Neural progenitor cell (in vitro differentiated cells): ENCODE results near the gene TAX1BP1. TPM values are rescaled to one million over a fixed set of nuclear protein-coding genes. Genes with fewer than 3 reads are reported as not detected.

ENCODE experiments used
- DNase-seq: peaks from one replicate; pipeline ENCODE4 v3.0.0-alpha.2; 2016; ENCODE audit warnings: low spot score
- H2AFZ ChIP-seq: fragments of 200-600 bp; sonication (generic); replicated peaks from 2 replicates; pipeline ENCODE4 v1.6.1; 2016; ENCODE audit warnings: antibody characterized with exemption
- H3F3A ChIP-seq: fragments of 200-600 bp; sonication (generic); 2 replicates; pipeline ENCODE4 v1.6.1; 2016; ENCODE audit warnings: antibody characterized with exemption, low read depth
- H3K27ac ChIP-seq: fragments of 200-600 bp; sonication (generic); 2 replicates; pipeline ENCODE4 v1.5.1; 2016; ENCODE audit warnings: mild to moderate bottlenecking
- H3K27me3 ChIP-seq: fragments of 200-600 bp; sonication (generic); 2 replicates; pipeline ENCODE4 v1.6.1; 2016; ENCODE audit warnings: mild to moderate bottlenecking, moderate library complexity
- H3K36me3 ChIP-seq: fragments of 200-600 bp; sonication (generic); 2 replicates; pipeline ENCODE4 v1.5.1; 2016
- H3K4me1 ChIP-seq: fragments of 200-600 bp; sonication (generic); 2 replicates; pipeline ENCODE4 v1.6.1; 2016; ENCODE audit warnings: mixed run types
- H3K4me2 ChIP-seq: fragments of 200-600 bp; sonication (generic); 2 replicates; pipeline ENCODE4 v1.6.1; 2016
- H3K4me3 ChIP-seq: fragments of 200-600 bp; sonication (generic); 2 replicates; pipeline ENCODE4 v1.5.1; 2016
- H3K79me2 ChIP-seq: fragments of 200-600 bp; sonication (generic); 2 replicates; pipeline ENCODE4 v1.6.1; 2016; ENCODE audit warnings: low read depth
- H3K9ac ChIP-seq: fragments of 200-600 bp; sonication (generic); 2 replicates; pipeline ENCODE4 v1.6.1; 2016
- H3K9me3 ChIP-seq: fragments of 200-600 bp; sonication (generic); 2 replicates; pipeline ENCODE4 v1.5.1; 2016; ENCODE audit warnings: low read depth
- H4K20me1 ChIP-seq: fragments of 200-600 bp; sonication (generic); 2 replicates; pipeline ENCODE4 v1.6.1; 2016; ENCODE audit warnings: low read depth
- H3K27ac Mint-ChIP-seq: 3 replicates; pipeline ENCODE4 v1.8.0; 2021; ENCODE audit warnings: mixed read lengths
- H3K27me3 Mint-ChIP-seq: 2 replicates; pipeline ENCODE4 v1.8.0; 2022; ENCODE audit warnings: low read depth, mild to moderate bottlenecking, inconsistent platforms, moderate library complexity, mixed read lengths; ENCODE audit not compliant: insufficient read depth
- H3K36me3 Mint-ChIP-seq: 3 replicates; pipeline ENCODE4 v1.8.0; 2021; ENCODE audit warnings: mixed read lengths
- H3K4me1 Mint-ChIP-seq: 3 replicates; pipeline ENCODE4 v1.8.0; 2021; ENCODE audit warnings: mixed read lengths
- H3K4me3 Mint-ChIP-seq: 3 replicates; pipeline ENCODE4 v1.8.0; 2021; ENCODE audit warnings: mild to moderate bottlenecking, moderate library complexity, mixed read lengths
- H3K9me3 Mint-ChIP-seq: 3 replicates; pipeline ENCODE4 v1.8.0; 2020; ENCODE audit warnings: mixed read lengths
- EZH2 ChIP-seq: fragments of 200-600 bp; sonication (generic); IDR thresholded peaks from 2 replicates; pipeline ENCODE4 v1.6.1; 2017; ENCODE audit warnings: antibody characterized with exemption, mild to moderate bottlenecking, moderate library complexity
- EZH2phosphoT487 ChIP-seq: fragments of 200-600 bp; sonication (generic); IDR thresholded peaks from 2 replicates; pipeline ENCODE4 v1.6.1; 2017; ENCODE audit warnings: antibody characterized with exemption
- total RNA-seq: library from RNA; depleted of rRNA; stranded (reverse); fragments of >200 nt; gene quantifications from 2 replicates; pipeline ENCODE4 v1.2.3, GENCODE V29; 2015; ENCODE audit warnings: low replicate concordance
- TF ChIP-seq, protein P1 (sequence below): fragments of 200-600 bp; sonication (generic); IDR thresholded peaks from 2 replicates; pipeline ENCODE4 v1.5.1; 2017; ENCODE audit warnings: antibody characterized with exemption, mild to moderate bottlenecking

TAX1BP1 gene
- total RNA-seq, 1 donor from 2014 or later: 80.0 TPM

DNA sequence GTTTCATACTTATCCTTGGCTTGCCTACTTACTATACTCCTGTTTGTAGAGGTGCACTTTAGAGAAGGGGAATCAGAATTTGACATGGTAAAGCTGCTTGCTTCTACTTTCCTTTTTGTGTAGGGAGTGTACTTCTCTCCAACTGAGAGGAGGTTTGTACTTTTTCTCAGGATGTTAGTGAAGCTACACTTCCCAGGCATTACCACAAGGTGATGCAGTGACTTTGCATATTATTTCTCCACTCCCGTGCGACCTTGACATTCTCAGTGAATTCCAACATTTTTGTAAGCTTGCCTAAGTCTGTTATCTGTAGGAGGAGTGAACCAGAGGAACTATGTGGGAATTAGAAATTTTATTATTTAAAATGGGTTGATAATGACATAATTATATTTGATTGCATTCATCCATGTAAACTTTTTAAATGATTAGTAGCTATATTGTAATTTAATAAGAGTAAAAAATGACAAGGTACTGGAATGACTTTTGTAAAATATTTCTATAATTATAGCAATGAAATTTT lies 5.2 kb downstream of the TAX1BP1 start:
- Histone ChIP-seq H3K36me3 (peaks cover 9% of the 10 kb centered on the region), H3K9me3 (no peaks in the 10 kb centered on the region), H3F3A (peaks cover 4% of the 10 kb centered on the region), H3K27ac (no peak overlapping the region), H4K20me1 (peaks cover 58% of the 10 kb centered on the region), H3K4me1 (peaks cover 19% of the 10 kb centered on the region), H3K79me2 (peaks cover 81% of the 10 kb centered on the region), H3K4me2 (no peak overlapping the region), H2AFZ (no peak overlapping the region), H3K27me3 (no peaks in the 10 kb centered on the region), H3K4me3 (no peak overlapping the region), H3K9ac (no peak overlapping the region)
- no peak for TF ChIP-seq EZH2phosphoT487
- no peak for TF ChIP-seq EZH2
- TF ChIP-seq, protein P1, sequence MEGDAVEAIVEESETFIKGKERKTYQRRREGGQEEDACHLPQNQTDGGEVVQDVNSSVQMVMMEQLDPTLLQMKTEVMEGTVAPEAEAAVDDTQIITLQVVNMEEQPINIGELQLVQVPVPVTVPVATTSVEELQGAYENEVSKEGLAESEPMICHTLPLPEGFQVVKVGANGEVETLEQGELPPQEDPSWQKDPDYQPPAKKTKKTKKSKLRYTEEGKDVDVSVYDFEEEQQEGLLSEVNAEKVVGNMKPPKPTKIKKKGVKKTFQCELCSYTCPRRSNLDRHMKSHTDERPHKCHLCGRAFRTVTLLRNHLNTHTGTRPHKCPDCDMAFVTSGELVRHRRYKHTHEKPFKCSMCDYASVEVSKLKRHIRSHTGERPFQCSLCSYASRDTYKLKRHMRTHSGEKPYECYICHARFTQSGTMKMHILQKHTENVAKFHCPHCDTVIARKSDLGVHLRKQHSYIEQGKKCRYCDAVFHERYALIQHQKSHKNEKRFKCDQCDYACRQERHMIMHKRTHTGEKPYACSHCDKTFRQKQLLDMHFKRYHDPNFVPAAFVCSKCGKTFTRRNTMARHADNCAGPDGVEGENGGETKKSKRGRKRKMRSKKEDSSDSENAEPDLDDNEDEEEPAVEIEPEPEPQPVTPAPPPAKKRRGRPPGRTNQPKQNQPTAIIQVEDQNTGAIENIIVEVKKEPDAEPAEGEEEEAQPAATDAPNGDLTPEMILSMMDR: peak; percentile 47
- Mint-ChIP-seq H3K4me1 (peaks cover 23% of the 10 kb centered on the region), H3K27me3 (no peaks in the 10 kb centered on the region), H3K4me3 (no peak overlapping the region), H3K36me3 (peaks cover 4% of the 10 kb centered on the region), H3K9me3 (no peaks in the 10 kb centered on the region), H3K27ac (no peak overlapping the region)
- DNase-seq: peak; percentile 18

DNA sequence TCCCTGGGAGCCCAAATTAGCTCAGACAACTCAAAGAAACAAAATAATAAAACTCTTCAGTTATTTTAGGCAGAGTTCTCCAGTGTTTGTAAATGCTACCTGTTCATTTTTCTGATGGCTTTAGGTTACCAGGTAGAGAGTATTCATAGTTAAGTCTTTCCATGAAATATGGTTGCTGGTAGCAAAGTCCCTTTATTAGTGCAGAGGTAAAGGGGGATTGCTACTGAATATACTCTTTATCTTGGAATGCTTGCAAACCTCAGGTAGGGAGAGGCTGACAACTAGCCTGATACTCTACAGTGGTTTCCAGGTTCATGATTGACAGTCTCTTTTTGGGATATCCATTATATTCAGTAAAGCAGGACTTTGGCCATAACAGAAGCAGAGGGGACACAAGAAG lies 6.5 kb downstream of the TAX1BP1 start:
- no peak overlapping the region for H3K4me3 Mint-ChIP-seq
- Histone ChIP-seq H3K27me3 (no peaks in the 10 kb centered on the region), H3F3A (no peaks in the 10 kb centered on the region), H3K9me3 (no peaks in the 10 kb centered on the region), H3K4me2 (no peak overlapping the region), H4K20me1 (peaks cover 50% of the 10 kb centered on the region), H3K36me3 (peaks cover 18% of the 10 kb centered on the region), H3K27ac (no peak overlapping the region), H2AFZ (no peak overlapping the region), H3K4me3 (no peak overlapping the region), H3K79me2 (peaks cover 67% of the 10 kb centered on the region), H3K4me1 (peaks cover 15% of the 10 kb centered on the region), H3K9ac (no peak overlapping the region)
- TF ChIP-seq EZH2: no peak
- no peak for TF ChIP-seq EZH2phosphoT487
- TF ChIP-seq, protein P1: no peak
- peaks cover 15% of the 10 kb centered on the region for H3K4me1 Mint-ChIP-seq
- no peaks in the 10 kb centered on the region for H3K9me3 Mint-ChIP-seq
- no peak for DNase-seq
- no peak overlapping the region for H3K27ac Mint-ChIP-seq
- H3K36me3 Mint-ChIP-seq: peaks cover 3% of the 10 kb centered on the region
- no peaks in the 10 kb centered on the region for H3K27me3 Mint-ChIP-seq

DNA sequence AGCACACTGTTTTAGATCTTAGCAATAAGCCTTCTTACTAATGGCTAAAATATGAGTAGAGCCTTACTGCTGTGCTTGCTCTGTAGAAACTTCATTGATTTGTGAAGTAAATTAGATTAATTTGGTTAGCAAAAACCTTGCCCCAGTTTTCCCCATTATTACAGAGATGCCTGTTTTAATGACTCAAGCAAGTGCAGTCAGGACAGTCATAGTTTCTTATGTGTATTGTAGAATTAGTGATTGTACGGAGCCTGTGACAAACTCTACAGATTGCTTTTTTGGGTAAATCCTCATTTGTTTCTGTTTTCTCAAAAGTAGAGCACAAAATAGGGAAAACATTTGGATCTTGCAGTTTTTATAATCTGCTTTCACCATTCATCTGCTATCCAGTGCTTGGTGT lies 7.0 kb downstream of the TAX1BP1 start:
- H3K4me1 Mint-ChIP-seq: peaks cover 12% of the 10 kb centered on the region
- Histone ChIP-seq H3K79me2 (peaks cover 63% of the 10 kb centered on the region), H3K27me3 (no peaks in the 10 kb centered on the region), H3K4me2 (no peak overlapping the region), H3K9ac (no peak overlapping the region), H3K27ac (no peak overlapping the region), H3K9me3 (no peaks in the 10 kb centered on the region), H3F3A (no peaks in the 10 kb centered on the region), H3K4me1 (peaks cover 15% of the 10 kb centered on the region), H4K20me1 (peaks cover 50% of the 10 kb centered on the region), H3K4me3 (no peak overlapping the region), H2AFZ (no peak overlapping the region), H3K36me3 (peaks cover 18% of the 10 kb centered on the region)
- H3K36me3 Mint-ChIP-seq: peaks cover 6% of the 10 kb centered on the region
- no peaks in the 10 kb centered on the region for H3K27me3 Mint-ChIP-seq
- no peak overlapping the region for H3K4me3 Mint-ChIP-seq
- TF ChIP-seq EZH2phosphoT487 (no peak), EZH2 (no peak)
- TF ChIP-seq, protein P1: no peak
- H3K9me3 Mint-ChIP-seq: no peaks in the 10 kb centered on the region
- no peak overlapping the region for H3K27ac Mint-ChIP-seq
- DNase-seq: no peak
